C4-2B (cell line): Measurements from ENCODE around the gene OR2T3.
"Not testable (repeated sequence)": the region's sequence is repeated elsewhere in the genome, so short reads cannot be mapped to it uniquely, and the experiment has no call there.

Source experiments
- H3K27ac ChIP-seq: fragments of 450-650 bp; 2 replicates; pipeline ENCODE4 v1.5.1; 2017

OR2T3 gene, protein sequence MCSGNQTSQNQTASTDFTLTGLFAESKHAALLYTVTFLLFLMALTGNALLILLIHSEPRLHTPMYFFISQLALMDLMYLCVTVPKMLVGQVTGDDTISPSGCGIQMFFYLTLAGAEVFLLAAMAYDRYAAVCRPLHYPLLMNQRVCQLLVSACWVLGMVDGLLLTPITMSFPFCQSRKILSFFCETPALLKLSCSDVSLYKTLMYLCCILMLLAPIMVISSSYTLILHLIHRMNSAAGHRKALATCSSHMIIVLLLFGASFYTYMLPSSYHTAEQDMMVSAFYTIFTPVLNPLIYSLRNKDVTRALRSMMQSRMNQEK

DNA sequence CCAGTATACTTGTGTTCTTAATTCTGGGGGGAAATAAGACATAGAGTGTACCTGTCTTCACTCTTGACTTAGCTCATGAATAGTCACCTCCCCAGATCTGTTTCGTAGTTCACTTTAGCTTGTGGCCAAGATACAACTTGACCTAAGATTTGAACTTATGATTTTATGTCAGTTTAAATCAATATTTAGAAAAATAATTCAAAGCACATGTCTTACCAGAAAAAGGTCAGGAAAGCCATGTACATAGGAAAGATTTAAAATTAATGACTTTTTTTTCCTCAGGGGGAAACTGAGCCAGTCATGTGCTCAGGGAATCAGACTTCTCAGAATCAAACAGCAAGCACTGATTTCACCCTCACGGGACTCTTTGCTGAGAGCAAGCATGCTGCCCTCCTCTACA lies at the start of gene OR2T3:
OR2T3 (plus strand) TSS at position 301 of the 400 bp plus-strand sequence; CDS start at position 301, 0 bp downstream.
- H3K27ac ChIP-seq: not testable (repeated sequence)

DNA sequence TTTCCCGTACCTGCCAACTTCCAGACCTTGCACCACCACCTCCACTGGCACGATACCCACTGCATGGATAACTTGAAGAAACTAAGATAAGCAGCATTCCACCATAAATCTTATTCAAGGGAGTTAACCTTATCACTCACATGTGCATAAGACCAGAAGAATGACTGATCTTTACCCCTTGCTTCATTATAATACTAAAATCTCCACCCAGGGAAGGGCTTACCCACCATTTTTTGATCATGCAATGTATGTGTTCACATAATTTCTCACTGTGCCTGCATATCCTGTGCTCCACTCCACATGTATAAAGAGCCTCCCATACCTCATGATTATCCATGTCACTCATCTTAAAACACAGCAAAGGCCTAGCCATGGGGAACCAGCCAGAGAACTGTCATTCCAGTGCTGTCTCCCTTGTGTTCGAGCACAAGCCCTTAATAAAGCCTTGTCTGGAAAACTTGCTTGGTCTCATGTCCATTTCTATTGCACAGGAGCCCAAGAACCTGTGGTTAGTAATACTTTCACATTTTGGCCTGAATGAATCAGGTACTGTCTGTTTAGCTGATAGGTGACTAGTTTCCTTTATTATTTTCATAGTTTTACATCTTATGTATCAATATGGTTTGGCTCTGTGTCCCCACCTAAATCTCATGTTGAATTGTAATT lies 45.5 kb upstream of the OR2T3 start:
- not testable (repeated sequence) for H3K27ac ChIP-seq

DNA sequence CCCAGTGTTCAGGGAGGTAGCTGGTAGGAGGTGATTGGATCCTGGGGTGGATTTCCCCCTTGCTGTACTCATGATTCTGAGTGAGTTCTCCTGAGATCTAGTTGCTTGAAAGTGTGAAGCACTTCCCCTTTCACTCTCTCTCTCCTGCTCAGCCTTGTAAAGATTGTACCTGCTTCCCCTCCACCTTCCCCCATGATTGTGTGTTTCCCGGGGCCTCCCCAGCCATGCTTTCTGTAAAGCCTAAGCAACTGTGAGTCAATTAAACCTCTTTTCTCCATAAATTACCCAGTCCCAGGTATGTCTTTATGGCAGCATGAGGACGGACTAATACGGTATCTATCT lies 45.0 kb upstream of the OR2T3 start:
- not testable (repeated sequence) for H3K27ac ChIP-seq

DNA sequence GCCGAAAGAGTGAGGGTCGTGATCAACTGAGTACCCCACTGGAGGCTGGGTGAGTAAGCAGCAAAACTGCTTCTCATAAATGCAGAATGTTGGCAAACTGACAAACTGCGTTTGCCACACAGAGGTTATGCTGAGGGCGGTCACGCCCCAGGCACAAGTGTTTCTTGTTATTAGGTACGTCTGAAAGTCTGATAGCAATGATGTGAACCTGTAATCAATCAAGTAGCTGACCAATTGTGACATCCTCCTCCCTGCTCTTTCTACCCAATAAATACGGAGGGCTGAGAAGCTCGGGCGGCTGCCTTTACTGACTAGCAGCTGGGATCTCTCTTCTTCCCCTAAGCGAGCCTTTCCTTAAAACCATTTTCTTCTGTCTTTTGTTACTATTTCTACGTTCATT lies 41.5 kb upstream of the OR2T3 start:
- not testable (repeated sequence) for H3K27ac ChIP-seq

DNA sequence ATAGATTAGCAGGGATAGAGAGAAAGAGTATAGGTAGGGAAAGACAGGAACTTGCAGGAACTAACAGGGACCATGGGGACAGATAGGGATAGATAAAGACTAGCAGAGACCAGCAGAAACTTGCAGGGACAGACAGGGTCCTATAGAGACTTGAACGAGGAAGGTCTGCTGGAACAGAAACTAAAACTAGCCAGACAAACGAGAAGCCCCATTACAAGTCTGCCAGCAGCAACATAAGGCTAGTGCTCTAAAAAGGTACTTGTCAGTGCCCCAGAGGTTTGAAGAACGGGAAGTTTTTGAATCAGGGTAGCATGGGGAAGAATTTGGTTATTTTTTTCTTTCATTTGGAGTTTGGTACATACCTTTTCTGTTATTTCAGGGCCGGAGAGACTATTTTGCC lies 41.0 kb upstream of the OR2T3 start:
- H3K27ac ChIP-seq: not testable (repeated sequence)

DNA sequence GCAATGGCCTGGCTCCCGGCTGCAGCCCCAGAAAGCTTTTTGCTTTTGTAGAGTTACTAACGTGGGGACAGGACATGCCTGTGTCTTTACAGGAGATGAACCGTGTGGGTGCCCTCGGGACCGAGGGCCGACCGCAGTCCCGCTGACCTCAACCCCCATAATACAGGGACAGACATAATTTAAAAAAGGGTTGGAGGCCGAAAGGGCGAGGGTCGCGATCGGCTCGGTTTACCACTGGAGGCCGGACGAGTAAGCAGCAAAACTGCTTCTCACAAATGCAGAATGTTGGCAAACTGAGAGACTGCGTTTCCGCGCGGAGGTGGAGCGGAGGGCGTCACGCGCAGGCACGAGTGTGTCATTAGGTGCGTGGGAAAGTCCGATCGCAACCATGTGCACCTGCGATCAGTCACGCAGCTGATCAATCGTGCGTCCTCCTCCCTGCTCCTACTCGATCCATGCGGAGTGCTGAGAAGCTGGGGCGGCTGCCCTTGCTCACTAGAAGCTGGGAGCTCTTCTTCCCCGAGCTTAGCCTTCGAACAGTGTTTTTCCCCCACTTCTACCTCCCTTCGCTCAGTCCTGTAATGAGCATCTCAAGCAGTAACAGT lies 39.2 kb upstream of the OR2T3 start:
- not testable (repeated sequence) for H3K27ac ChIP-seq

DNA sequence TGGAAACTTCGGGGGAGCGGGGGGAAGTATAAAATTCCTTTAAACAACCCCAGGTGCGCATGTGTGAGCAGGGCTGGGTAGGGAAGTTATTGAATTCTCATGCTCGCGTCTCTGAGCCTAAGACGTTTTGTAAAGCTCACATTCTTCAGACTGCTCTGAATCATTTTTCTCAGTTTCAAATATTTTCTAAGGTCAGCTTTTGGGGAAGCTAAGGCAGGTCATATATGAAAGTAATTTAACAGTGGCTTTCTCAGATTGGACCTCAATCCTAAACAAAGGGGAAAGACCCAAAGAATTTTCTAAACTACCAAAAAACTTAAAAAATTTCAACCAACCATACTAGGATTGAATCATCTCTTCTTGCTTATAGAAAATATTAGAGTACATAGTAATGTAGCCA lies 38.2 kb upstream of the OR2T3 start:
- not testable (repeated sequence) for H3K27ac ChIP-seq

DNA sequence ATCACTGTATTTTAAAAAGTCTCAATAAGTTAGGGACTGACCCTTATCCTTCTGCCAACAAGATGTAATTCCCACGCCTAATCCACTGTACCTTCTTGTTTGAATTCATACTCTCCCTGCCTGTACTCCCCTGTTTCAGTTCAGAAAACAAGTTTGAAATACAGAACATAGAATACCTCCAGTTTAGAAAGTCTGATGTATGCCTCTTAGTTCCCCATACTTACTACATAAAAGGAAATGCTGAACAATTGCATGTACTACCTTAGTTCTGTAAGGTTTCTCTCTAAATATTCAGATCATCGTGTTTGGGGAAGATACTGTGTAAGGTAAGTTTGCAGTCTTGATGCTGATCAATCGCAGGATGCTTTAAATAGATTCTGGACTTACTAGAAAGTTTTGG lies 36.8 kb upstream of the OR2T3 start:
- H3K27ac ChIP-seq: not testable (repeated sequence)

DNA sequence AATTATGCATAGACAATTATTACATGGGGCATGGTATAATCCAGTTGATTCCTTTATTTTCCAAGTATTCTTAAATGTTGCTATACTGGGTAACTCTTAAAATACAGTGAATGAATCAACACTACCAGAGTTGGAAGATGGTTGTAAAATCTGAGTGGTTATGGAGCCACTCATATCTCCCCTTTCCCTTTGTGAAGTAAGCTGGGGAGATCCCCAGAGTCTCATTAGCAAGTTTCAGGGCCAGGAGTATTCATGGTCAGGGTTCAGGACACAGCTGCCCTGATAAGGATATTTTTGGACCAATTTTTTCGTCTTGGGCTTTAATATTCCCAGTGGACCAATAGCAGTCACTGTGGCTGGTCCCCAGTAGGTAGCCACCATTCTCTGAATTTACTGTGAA lies 34.5 kb upstream of the OR2T3 start:
- H3K27ac ChIP-seq: not testable (repeated sequence)

DNA sequence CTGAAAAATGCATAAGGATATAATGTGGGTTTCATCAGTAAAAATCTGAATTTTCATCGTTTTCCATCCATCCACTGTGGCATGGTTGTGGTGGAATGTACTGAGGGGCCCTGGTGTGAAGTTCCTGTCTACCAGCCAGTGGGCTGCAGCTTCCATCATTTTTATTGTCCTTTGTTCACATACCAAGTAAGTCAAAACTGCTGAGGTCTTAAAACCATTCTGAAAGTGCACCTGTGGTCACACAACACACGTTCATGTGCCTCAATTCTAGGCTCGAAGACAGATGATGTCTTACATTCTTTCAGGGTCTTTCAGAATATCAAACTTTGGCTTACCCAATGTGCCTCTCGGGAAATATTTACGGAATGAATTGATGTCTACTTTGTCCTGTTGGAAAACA lies 33.9 kb upstream of the OR2T3 start:
- H3K27ac ChIP-seq: not testable (repeated sequence)

DNA sequence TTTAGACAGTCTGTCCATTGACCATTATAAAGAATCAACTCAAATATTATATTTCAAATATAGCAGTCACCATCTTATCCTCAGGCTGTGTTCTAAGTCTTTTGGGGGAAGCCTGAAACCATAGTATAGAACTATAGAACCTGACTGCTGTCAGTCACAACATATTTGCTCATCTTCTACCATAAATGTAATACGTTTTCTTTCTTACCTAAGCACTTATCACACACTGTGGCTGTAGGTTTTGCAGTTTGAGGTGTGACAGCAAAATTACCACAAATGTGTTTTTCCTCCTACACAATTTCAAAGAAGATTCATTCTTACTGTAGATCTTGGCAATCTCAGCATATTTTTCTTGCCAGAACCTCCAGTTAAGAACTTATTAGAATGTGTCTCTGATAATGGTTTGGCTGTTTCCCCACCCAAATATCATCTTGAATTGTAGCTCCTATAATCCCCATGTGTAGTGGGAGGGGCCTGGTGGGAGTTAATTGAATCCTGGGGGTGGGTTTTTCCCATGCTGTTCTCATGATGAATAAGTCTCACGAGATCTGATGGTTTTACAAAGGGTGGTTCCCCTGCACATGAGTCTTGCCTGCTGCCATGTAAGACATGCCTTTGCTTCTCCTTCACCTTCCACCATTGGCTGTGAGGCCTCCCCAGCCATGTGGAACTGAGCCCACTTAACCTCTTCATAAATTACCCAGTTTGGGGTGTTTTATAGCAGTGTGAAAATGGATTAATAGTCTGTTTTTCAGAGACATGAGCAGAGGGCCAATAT lies 30.5 kb upstream of the OR2T3 start:
- H3K27ac ChIP-seq: not testable (repeated sequence)

DNA sequence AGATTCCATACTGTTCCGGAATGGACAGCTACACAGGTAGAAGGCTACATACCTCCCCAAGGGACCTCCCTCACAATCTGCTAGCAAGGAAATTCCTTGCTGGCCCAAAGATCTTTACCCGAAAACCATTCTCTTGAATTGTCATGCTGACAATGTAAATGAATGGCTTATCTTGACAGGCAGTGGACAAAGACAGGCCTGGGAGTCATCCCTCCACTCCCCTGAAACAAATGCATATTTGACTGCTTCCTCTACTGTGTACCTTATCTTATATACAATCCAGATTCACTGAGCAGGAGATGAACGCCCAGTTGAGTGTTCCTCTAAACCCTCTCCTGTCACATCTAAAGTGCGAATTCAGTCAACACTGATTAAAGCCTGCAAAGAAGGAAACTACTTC lies 28.5 kb upstream of the OR2T3 start:
- H3K27ac ChIP-seq: not testable (repeated sequence)

DNA sequence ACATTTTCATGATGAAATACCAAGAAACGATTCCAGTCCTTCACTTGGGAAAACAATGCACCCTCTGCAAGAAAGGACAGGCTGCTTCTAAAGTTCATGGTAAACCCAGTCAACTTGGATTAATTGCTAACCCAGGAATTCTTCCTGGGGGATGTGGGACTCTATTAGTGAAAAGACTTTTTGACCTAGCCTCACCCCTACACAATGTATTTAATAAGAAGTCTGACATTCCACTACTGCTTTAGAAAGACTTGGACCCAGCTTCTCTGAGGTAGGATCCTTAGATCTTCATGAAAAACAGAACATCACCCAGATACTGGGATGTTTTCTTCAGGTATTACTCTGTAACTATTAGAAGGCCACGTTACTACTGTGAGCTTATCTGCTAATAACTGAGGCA lies 27.8 kb upstream of the OR2T3 start, which contains the start of gene OR2T2:
OR2T2 (plus strand) TSS at position 239 of the 400 bp plus-strand sequence. CDS start 7,161 bp downstream, outside the sequence.
- not testable (repeated sequence) for H3K27ac ChIP-seq

DNA sequence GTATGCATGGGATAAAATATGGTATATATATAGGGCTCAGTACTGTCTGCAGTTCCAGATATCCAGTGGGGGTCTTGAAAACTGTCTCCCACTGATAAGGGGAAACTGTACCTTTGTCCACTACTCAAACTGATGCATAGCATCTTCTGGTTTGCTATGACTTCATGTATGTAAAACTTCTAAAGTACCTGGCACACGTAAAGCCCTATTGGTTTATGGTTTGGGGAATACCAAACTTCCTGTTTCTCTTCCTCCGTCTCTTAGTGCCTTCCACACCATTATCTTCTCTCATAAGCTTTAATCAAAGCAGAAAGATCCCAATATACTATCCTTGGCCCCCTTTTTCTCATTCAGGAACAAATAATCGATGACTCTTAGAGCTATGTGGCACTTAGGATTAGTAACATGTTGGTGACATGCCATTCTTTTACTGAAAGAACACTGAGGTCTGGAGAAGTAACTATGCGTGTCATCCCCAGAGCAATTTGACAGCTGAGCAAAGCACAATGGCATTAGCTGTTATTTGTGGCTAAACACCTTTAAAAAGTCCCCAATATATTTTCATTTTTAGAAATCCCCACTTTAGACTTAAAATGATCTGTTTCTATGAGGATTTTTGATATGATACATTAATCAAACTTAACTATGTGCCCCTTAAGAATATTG lies 24.6 kb upstream of the OR2T3 start:
- not testable (repeated sequence) for H3K27ac ChIP-seq

DNA sequence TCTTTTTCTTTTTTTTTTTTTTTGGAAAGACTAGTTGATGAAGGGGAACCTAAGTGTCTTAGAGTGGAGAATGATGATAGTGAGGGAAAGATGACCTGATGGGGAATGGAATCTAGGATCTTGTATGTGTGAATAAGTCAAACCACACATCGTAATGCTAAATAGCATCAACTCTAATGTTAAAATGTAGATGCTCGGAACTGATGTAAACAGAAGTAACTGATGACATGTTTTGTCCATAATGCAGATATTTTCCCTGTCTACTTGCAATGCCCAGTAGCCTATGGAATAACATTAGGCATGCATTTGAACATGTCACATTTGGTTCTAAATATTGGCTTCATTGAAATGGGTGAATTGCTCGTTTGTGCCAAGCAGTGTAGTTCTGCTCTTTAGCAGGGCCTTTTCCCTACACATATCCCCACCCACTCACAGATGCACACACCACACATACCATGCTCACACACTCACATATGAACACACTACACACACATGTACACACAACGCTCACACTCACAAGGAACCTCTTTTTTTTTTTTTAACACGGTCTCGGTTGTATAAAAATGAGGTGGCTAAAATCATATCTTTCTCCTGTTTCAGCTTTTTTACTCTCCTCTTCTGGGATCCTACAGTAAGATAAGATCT lies 23.2 kb upstream of the OR2T3 start:
- not testable (repeated sequence) for H3K27ac ChIP-seq

DNA sequence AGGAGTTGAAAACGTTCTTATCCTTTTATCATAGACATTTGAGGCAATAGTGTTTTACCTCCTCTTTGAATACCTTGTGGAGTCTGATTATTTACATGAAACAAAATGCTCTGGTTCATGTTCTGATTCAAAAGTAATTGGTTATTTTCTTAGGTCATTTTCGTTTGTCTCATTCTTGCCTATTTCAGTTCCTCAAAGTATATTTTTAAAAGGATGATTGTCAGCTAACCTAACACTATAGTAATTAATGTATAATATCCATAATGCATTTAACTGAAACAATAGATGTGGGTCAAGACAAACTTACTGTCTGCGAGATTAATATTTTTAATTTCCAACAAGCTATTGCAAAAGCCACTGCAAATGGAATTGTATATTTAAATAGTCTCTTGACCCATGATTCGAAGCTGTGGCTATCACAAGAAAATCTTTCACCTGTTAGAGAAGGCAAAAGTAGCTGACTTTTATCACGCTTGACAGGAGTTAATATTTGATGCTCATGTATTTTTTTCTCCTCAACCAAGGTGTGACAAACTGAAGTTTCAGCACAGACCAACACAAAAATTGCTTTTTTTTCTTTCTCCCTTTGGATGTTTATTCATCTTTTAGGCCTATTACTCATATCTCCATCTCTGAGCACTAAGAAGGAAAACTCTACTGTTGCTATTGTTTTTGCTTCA lies 22.5 kb upstream of the OR2T3 start:
- not testable (repeated sequence) for H3K27ac ChIP-seq

DNA sequence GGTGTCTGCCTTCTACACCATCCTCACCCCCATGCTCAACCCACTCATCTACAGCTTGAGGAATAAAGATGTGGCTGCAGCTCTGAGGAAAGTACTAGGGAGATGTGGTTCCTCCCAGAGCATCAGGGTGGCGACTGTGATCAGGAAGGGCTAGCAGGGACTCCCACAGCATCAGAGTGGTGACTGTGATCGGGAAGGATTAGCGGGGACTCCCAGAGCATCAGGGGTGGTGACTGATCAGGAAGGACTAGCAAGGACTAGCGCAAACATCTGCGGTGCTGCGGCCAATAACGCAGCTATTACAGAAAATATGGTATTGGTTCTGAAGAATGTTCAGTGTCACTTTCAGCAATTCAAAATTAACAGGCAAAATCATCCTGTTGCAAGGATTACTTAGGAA lies 19.5 kb upstream of the OR2T3 start:
- not testable (repeated sequence) for H3K27ac ChIP-seq

DNA sequence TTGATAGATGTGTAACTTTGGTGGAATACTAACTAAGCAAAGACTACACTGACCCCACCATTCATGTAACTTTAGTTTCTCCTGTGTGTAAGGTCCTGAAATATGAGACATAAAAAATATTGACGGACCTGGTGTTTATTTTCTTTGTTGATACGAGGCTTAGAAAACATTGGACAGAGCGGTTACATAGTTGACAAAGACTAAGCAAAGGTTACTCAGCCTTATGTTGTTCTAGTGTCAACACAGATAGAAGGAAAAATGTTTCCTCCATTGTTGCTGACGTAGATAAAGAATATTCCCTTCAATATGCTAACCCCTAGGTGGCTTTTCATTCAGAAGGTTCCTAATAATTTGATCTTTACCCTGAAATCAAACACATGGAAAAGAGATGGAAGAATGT lies 18.1 kb upstream of the OR2T3 start:
- not testable (repeated sequence) for H3K27ac ChIP-seq

DNA sequence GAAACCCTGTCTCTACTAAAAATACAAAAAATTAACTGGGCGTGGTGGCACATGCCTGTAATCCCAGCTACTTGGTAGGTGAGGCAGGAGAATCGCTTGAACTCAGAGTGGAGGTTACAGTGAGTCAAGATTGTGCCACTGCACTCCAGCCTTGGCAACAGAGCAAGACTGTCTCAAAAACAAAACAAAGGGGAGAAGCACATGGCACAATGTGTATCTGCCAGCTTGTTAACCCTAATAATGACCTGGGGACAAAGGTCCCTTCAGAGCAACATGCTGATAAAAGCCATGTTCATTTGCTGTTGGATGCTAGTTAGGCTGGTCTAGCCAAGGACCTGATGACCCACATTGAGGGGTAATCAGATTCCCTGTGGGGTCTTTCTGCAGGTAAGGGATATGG lies 16.5 kb upstream of the OR2T3 start:
- not testable (repeated sequence) for H3K27ac ChIP-seq

DNA sequence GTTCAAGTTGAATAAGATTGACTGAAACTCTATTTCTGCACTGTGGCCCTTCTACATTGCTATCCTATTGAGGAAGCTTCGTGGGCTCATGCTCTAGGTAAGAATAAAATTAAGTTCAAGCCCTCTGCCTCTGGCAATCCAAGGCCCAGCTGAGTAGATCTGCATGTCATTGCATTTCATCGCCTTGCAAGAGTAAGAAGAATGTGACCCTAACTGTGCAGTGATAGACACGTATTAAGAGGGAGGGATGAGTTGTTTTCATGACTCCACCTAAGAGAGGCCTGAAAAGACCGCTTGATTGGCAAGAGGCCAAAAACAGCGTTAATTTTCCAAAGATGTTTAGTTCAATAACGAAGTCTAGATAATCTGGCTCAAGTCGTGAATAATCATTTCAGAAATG lies 14.0 kb upstream of the OR2T3 start:
- not testable (repeated sequence) for H3K27ac ChIP-seq
